D721Med (cell line): ENCODE data around the gene KMT2D.

ENCODE experiments used
- DNase-seq: peaks from one replicate; pipeline ENCODE4 v3.0.0; 2011; ENCODE audit warnings: low spot score; ENCODE audit not compliant: insufficient read length
- FAIRE-seq: peaks from 2 replicates; lab custom pipeline; 2011; peaks lifted over from hg19 to GRCh38; lab: Jason Lieb, UNC
- CTCF ChIP-seq: IDR thresholded peaks from 2 replicates; pipeline ENCODE4 v1.5.1; 2012; ENCODE audit warnings: mild to moderate bottlenecking, control low read depth; ENCODE audit not compliant: insufficient read depth; ENCODE audit errors: missing control alignments

The KMT2D gene

DNA sequence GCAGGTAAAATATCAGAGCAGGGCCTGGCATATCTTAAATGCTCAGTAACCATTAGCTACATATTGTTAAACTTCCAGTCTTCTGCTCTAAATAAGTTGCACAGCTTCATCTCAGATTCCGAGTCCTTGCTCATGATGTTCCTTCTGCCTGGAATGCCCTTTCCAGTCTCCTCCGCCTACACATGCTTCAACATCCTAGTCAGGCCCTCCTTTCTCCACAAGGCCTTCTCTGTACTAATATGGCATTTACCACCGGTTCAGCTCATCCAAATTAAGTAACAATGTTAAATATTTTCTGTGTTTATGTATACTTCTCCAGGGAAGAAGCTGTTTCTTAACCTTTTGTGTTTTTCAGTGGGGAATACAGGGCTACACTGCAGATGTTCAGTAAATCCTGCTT lies 25.5 kb upstream of the KMT2D start:
- TF ChIP-seq CTCF: no peak
- DNase-seq (no peak), FAIRE-seq (no peak)

GRCh38 chr12:49084438-49084837 lies 23.8 kb upstream of the KMT2D start:
- no peak for TF ChIP-seq CTCF
- FAIRE-seq (no peak), DNase-seq (no peak)

DNA sequence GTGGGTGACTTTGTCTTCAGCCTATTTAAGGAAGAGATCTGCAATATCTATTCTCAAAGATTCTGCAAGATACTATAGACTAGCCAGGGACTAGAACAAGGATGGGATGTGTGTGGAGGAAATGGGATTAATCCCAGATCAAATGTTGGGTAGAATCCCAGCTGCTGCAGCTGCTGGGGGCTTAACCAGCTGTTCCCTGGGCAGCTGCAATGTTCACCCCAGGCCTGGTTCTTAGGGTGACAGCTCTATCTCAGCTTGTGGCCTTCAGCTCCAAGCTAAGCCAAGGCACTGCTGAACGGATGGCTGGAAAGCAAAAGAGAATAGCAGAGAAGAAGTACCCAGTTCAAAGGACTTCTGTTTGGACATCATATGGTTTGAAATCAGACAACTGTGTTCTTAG lies 19.2 kb upstream of the KMT2D start:
- DNase-seq (no peak), FAIRE-seq (no peak)
- no peak for TF ChIP-seq CTCF

DNA sequence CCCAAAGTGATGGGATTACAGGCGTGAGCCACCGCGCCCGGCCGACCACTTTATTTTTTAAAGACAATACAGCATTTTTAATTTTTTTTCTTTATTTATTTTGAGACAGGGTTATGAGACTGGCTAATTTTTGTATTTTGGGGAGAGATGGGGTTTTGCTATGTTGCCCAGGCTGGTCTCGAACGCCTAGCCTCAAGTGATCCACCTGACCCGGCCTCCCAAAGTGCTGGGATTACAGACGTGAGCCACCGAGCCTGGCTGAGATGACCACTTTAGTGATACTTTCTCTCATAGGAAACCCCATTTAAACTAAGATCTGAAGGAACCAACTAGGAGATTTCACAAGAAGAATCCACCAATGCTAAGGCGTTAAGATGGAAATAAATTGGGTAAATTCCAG lies 10.4 kb upstream of the KMT2D start:
- no peak for TF ChIP-seq CTCF
- FAIRE-seq (no peak), DNase-seq (no peak)

DNA sequence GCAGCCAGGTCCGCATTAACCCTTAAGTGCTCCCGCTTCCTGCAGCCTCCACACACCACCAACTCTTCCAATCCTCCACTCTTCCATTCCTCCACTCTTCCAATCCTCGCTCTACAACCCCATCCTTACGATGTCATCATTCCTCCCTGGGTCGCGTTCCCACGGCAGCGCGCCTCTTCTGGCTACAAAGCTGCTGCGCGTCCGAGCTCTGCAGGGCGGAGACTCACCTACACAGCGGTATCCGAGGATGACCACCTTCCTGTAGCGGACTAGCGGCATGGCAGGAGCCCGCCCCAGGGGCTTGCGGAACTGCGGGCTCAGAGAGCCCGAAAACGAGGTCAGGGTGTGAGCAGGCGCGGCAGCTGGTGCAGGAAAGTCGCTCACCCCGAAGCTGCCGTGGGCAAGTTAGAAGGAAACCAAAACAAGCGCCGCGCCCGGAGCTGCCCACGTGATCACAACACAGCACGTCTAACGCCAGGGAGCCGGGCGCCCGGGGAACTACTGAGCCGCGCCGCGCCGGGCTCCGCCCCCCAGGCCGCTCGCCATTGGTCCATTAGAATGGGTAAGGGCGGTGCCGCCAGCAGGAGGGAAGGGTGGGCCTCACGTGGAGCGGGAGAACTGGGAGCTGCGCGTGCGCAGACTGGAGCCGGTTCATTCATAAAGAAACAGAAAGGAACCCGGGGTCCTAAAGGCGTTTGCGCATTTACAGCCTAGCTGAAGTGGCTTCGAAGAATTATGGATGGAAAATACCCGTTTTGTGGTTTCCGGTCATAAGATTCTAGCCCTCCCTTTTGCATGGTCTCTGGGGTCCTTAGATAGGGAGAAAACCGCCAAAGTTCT lies 9.1 kb upstream of the KMT2D start, which contains the start of gene RHEBL1:
Gene RHEBL1, minus strand, starts transcription at position 473 of the 840 bp plus-strand sequence. Its CDS starts 194 bp downstream, at position 279.
- no peak for FAIRE-seq
- TF ChIP-seq CTCF: no peak
- peak; percentile 94 for DNase-seq

GRCh38 chr12:49068879-49069506 lies 8.4 kb upstream of the KMT2D start:
- DNase-seq (no peak), FAIRE-seq (no peak)
- TF ChIP-seq CTCF: no peak

- DNase-seq: no peak
- no peak for TF ChIP-seq CTCF
- FAIRE-seq: no peak
Observed at GRCh38 chr12:49066120-49066519, 5.5 kb upstream of the KMT2D start.
